Glomerular visceral epithelial cell (primary cell): Measurements from ENCODE around the gene SLC38A1.
"Not testable (repeated sequence)": the region's sequence is repeated elsewhere in the genome, so short reads cannot be mapped to it uniquely, and the experiment has no call there.

Experiments used
- DNase-seq: peaks from one replicate; pipeline ENCODE4 v3.0.0-alpha.2; 2016; ENCODE audit errors: extremely low spot score

The SLC38A1 gene

DNA sequence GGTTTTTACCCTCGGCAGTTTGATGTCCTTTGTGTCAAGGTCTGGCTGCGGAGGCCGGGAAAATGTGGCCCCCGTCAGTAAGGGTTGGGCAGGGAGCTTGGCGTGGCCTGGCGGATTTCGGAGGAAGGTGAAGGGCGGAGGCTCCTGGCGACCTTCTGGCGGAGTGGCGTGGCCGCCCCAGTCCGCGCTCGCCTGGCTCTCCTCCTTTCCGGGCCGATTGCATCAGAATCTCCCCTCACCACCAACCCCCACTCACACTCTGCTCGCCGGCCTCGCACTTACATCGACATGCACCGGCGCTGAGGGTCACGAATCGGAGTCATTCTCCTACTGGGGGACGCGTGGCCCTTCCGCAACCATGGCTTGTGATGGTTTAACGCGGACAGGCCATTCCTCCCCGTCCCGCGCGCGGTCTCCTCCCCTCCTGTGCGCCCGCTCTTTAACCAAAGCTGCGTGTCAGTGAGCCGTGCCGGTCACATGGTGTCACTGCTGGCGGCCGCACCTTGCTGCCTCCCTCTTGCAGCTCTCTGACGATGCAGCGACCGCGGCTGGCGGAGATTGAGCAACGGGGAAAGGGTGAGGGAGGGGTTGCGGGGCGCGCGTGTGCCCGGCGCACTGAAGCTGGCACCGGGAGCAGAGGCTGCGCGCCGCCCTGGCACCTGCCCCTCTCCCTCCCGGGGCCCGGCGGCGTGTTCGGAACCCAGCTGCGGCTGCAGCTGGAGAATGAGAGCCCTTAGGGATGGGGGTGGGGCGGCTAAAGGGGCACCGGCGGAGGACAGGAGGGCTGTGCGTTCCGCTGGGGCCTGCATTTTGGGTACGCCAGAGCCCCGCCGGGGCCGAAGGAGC, at the start of gene SLC38A1:
Gene SLC38A1 (minus strand): TSS at position 461 of the 846 bp plus-strand sequence. CDS start 29,243 bp downstream, outside the sequence.
- peak; percentile 85 for DNase-seq

DNA sequence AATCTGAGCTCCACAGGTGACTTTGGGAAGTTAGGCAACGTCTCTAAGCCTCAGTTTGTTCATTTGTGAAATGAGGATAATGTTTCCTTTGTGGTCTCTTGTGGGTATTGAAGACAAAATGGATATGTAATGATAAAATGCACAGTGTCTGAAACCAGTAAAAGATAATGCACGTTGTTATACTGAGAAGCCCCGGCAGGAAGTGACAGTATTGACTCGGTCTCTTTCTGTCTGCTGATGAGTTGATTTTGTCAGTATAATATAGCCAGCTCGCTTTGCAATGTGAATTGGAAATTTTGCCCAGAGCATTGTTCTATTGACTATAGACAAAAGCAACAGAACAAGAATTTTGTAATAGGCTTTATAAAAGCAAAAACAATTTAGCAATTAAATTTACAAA, 49.2 kb upstream of the SLC38A1 start:
- no peak for DNase-seq

DNA sequence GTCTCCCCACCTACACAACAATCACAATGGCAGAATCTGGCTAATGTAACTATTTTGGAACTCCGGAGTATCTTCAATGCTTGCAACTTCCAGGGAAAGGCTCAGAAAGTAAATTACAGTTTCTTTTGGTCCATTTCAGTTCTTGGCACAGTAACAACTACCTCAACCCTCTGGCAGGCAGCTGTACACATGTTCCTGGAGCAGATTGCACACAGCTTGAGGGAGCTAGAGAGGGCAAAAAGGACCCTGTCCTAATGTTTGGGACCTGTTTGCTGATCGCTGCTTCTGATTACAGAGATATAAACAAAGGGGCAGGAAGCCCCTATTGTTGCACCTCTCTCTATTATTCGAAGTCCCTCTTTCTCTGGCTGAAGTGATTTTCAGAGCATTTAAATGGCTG, 35.2 kb upstream of the SLC38A1 start:
- no peak for DNase-seq

DNA sequence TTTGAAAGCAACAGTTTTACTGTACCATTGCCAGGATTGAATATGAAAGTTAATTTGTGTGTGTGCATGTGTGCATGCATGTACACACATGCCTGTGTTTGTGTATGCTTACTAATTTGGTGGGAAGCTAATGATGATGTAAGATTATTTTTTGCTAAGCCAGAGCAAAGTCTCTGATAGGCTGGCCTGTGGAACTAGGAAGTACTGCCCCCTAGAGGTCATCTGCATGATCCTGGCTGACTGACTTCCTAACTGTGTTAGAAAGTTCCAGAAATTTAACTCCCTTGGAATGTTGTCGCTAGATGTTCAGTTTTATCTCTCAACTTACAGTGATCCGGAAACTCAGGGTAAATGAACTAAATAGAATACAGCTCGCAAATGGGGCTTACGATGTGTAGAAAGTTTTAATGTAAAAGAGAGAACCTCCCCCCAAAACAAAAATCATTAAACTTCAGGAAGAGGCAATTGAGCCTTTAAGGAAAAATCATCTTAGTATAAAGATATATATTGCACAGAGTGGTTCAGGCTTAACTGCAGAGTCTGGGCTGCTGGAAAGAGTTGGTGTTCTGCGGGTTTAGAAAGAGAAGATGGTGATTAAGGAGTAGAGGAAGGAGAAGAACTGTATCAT, 34.3 kb upstream of the SLC38A1 start:
- DNase-seq, result peak; percentile 12

DNA sequence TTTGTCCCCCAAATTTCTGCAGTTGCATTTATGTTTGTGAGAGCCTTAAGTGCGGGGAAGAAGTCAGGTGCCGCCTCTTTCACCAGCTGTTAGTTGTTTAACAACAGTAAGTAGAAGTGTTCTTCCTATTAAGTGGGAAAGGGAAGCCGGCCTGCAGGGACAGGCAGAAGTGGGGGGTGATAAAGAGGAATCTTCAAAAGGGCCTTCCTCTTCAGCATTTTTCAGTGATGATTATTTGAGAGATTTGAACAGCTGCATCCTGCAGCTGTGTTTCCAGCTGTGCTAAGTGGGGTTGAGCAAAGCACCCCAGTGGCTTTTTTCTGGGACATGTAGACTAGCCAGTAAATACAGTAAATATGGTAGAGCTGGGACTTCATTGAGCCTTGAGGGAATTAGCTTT, 32.1 kb upstream of the SLC38A1 start:
- no peak for DNase-seq

DNA sequence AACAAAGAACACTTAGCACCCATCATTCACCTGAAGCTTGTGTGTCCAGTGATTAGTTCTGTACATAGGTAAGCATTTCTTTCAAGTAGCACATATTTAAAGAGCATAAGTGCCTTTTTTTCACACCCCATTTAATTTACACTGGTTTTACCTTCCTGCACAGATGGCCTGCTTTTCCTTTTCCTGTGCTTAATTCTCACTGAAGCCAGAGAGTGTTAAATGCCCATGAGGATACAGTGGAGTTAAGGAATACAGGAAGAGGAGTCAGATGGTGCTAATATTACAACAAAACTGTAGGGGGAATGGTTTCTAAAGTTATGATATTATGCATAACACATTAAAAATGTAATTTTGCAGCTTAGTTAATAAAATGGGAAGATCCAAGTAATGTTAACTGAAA, 31.0 kb upstream of the SLC38A1 start:
- no peak for DNase-seq

DNA sequence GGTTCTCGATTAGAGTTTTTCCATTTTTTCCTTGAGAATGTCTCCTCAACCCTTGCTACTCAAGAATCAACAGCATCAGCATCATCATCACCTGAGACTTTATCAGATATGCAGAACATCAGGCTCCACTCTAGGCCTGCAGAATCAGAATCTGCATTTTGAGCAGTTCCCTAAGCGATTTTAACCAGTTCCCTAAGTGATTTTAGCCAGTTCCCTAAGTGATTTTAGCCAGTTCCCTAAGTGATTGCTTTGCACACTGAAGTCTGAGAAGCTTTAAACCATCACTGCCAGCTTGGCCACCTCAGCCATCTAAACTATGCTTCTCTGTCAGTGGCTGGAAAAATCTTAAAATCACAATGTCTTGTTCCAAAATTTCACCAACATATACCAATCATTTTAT, 29.4 kb upstream of the SLC38A1 start:
- DNase-seq, result no peak

DNA sequence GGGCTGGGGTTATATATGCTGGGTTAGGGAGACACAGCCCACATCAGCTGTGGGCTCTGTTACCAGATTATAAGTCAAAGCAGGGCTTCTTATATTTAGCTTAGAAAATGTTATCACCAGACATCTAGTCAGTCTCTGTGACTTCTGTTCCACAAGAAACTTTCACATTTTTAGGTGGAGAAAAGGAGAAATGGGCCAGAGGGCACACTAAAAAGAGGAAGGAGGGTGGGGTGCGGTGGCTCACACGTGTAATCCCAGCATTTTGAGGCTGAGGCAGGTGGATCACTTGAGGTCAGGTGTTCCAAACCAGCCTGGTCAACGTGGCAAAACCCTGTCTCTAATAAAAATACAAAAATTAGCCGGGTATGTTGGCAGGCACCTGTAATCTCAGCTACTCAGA, 28.0 kb upstream of the SLC38A1 start:
- DNase-seq, result no peak

DNA sequence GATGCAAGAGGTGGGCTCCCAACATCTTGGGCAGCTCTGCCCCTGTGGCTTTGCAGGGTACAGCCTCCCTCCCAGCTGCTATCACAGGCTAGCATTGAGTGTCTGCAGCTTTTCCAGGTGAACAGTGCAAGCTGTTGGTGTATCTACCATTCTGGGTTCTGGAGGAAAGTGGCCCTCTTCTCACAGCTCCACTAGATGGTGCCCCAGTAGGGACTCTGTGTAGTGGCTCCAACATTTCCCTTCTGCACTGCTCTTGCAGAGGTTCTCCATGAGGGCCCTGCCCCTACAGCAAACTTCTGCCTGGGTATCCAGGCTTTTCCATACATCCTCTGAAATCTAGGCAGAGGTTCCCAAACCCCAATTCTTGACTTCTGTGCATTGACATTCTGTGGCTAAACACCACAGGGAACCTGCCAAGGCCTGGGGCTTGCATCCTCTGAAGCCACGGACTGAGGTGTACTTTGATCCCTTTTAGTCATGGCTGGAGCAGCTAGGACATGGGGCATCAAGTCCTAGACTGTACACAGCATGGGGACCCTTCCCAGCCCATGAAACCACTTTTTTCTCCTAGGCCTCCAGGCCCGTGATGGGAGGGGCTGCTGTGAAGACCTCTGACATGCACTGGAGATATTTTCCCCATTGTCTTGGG, 24.0 kb upstream of the SLC38A1 start:
- DNase-seq, result no peak

DNA sequence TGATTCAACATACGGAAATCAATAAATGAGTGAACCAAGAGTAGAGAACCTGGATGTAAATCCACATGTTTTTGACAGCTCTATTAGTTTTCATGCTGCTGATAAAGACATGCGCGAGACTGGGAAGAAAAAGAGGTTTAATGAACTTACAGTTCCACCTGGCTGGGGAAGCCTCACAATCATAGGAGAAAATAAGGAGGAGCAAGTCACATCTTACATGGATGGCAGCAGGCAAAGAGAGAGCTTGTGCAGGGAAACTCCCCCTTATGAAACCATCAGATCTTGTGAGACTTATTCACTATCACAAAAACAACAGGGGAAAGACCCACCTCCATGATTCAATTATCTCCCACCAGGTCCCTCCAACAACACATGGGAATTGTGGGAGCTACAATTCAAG, 23.1 kb upstream of the SLC38A1 start:
- DNase-seq, result not testable (repeated sequence)

DNA sequence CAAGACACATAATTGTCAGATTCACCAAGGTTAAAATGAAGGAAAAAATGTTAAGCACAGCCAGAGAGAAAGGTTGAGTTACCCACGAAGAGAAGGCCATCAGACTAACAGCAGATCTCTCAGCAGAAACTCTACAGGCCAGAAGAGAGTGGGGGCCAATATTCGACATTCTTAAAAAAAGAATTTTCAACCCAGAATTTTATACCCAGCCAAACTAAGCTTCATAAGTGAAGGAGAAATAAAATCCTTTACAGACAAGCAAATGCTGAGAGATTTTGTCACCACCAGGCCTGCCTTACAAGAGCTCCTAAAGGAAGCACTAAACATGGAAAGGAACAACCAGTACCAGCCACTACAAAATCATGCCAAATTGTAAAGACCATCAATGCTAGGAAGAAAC, 16.3 kb upstream of the SLC38A1 start:
- not testable (repeated sequence) for DNase-seq

DNA sequence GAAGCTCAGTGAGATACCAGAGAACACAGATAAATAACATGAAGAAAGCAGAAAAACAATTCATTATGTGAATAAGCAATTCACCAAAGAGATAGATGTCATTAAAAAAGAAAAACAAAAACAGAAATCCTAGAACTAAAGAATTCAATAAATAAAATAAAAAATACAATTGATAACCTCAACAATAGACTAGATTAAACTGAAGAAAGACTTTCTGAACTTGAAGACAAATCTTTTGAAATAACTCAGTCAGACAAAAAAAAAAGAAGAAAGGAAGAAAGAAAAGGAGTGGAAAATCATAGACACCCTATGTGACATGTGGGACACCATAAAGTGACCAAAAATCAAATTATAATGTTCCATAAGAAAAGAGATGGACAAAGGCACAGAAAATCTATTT, 14.0 kb upstream of the SLC38A1 start:
- DNase-seq, result no peak

DNA sequence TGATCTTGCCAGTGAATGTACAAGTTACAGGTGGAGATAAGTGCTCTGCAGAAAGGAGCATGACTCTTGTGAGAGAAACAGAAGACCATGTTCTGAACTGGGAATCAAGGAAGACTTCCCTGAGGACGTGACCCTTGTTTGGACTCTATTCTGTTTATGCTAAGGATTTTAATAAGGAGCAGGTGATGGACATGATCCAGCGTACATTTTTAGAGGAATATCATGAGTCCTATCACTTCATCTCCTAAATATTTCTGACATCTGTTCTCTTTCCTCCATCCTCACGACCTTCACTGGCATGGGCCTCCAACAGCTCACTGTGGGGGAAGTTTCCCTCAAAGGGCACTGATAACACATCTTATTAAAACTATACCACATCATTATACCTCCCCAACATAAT, 7.9 kb upstream of the SLC38A1 start:
- no peak for DNase-seq

DNA sequence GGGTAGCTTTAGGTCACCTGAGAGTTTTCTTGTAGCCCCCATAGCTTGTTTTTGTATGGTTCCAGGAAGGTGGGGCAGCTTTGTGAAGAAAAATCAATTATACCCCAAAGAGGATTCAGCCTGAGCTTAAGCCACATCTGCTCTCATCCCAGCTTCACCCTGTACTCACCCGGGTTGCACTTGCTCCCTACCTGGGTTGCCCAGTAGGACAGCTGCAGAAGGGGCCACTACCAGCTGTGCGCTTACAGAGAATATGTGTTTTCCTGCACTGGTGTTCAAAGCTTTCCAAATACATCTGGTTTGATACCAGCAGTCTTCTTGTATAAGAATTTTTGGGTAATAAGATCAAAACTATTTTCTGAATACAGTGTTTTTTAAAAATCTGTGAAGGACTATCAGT, 3.0 kb upstream of the SLC38A1 start:
- DNase-seq, result no peak

DNA sequence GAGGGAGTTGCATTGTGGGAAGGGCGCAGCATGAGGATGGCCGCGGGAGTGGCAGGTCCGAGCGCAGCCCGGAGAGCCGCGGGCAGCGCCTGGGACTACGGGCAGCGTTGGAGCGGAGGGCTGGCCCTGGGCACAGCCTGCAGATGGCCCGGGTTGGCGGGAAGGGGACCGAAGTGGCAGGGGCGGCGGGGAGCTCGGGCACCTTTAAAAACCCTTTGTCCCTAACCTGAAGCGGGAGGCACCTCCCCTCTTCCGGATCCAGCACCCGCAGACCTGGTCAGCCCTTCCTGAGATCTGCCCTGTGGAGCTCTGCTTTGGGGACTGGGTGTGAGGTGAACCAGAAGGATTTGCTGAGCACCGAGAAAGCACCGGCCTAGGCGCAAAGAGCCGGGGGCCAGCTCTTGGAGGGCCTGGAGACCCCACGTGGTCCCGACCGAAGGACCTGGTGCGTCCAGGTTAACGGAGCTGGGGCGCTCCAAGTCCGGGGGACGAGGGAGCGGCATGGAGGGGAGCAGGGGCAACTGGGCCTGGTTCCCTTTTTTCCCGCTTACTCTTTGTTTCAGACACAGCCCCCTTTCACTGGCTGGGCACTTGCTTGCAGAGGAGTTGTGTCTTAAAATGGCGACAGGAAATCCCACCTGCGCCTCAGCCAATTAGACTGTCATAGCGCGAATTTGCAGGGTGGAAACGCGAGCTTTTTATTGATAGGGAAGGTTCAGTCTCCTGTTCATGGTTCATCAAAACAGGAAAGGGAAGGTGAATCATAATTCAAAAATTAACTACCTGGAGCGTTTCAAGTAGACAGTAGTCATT, 792 bp upstream of the SLC38A1 start:
- DNase-seq, result peak; percentile 35

DNA sequence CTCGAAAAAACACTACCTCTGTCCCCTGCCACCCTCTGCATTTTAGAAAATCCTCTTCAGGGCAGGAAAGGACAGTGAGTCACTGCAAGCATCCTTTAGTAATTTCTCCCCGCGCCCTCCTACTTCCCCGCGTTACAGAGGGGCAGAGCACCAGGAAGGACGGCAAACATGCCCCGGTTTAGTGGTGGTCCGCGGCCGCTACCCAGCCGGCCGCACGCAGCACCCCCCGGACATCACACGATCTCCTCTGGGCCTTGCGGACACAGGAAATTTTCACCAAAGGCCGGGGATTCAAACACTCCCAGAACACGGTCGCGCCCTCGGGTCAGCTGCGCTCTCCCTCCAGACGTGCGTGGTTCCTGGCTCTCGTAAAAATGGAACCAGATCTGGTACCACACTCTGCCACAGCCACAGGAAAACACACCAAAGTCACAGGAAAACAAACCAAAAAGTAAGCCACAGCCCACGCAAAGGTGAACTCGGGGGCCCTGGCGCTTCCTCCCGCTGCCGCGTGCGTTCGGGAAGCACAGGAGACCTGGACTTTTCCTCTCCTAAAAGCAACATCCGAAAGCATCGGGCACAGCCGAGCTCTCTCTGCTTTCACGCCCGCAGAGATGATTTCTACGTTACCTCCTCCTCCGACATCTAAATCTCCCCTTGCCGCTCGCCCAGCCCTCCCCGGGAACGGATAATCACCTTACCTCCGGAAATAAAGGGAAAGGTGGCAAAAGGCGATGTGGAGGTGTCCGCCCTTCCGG, 839 bp downstream of the SLC38A1 start:
- DNase-seq, result peak; percentile 19

DNA sequence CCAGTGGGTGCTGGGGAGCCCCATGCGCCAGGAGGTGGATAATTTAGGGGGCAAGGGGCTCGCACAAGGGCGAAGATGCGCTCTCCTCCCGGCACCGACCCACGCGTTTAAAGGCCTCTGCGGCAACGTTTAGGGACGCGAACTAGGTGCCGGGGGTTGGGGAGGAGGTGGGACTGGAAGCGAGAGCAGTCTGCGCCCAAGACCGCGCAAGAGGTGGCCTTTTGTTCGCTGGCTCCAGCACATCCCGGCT, 1.3 kb downstream of the SLC38A1 start:
- no peak for DNase-seq

DNA sequence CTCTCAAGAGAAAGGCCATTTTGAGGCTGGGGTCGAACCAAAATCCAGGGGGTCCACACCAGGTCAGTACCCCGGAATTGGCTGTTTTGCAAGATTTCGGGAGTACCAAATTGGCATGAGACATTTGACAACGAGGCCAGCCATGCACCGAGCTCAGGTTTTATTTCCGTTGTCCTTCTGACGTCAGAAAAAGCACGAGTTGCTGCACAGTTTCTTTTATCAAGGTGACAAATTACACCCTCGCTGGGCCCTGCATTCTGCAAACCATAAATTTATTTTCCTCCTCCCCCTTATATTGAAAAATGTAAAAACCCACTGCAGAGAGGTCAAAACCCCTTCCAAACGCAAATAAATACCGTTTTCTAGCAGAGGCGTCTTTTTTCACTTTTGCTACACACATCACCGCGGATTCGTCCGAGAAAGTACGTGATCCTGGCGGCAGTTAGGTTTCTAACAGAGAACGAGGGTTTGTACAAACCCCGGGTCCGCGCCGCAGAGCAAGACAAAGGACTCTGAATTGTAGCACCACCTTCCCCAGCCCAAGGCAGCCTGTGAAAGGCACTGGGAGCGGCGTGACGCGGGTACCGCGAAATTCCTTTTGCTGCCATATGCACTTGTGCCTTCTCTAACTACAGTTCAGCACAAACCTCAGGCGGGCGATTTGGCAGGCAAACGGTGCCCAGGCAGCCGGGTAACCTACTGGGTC, 1.8 kb downstream of the SLC38A1 start:
- DNase-seq, result peak; percentile 63

DNA sequence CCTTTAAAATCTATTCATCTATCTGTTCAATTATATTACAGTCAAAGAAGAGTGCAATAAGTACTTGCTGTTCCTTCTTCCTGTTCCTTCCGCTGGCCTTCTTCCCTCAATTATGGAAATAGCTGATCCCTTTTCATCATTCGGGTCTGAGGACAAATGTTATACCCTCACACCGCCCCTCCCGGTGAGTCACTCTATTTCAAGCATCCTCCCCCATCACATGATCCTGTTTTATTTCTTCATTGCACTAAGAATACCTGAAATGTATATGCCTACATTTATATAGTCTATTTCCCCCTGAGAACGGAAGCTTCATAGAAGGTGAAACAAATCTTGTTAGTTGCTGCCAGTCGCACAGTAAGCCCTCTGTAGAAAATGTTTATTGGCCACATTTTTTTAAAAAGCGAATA, 2.5 kb downstream of the SLC38A1 start:
- DNase-seq, result peak; percentile 36

DNA sequence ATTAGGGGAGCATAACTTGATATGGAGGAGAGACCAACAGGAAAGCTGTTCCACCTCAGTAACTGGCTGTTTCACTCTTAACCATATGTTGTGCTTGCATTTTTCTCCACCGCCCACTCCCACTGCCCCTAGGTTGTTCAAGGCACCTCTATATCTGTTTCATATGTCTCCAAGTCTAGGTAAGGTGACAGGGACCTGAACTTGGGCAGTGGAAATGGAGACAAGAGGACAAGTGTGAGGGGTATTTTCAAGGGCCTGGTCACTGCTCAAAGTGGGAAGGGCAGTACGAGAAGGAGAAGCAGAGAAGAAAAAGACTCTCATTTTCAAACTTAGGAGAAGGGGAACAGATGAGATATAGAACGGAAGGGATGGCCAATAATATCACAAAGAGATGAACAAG, 3.1 kb downstream of the SLC38A1 start:
- DNase-seq, result no peak

DNA sequence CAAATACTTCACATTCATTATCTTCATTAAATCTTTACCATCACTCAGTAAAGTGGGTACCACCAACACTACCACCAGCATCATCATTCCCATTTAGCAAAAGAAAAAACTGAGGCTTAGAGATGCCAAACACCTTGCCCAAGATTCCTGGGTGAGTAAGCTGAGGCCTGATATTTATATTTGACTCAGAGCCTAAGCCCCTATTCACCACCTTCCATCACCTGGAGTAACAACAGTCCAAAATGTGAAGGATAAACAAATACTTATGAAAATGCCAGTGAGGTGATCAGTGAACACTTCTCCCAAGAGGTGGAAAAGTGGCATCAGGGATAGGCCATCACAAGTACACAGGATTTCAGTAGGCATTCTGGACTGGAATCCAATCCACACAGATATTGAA, 3.7 kb downstream of the SLC38A1 start:
- no peak for DNase-seq
